CD1c-positive myeloid dendritic cell (primary cell): Measurements from ENCODE around the gene TRIM73.
"Not testable (repeated sequence)": the region's sequence is repeated elsewhere in the genome, so short reads cannot be mapped to it uniquely, and the experiment has no call there.

Source experiments
- DNase-seq: peaks from one replicate; pipeline ENCODE4 v3.0.0-alpha.2; 2016; ENCODE audit errors: extremely low spot score

TRIM73 gene

DNA sequence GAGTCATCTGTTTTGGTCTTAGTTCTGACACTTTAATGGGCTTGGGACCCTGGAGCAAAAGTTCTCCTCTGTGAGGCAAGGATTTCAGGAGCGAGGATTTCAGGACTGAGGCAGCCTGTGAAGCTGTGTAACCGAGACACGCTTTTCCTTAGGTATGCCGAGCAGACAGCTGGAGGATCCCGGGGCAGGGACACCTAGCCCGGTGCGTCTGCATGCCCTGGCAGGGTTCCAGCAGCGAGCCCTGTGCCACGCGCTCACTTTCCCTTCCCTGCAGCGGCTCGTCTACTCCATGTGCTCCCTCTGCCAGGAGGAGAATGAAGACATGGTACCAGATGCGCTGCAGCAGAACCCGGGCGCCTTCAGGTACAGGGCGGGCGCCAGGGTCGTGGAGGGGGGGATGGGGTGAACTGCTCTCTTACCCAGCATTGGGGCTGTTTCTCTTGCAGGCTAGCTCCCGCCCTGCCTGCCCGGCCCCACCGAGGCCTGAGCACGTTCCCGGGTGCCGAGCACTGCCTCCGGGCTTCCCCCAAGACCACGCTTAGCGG, 20.5 kb downstream of the TRIM73 start:
- DNase-seq, result not testable (repeated sequence)

DNA sequence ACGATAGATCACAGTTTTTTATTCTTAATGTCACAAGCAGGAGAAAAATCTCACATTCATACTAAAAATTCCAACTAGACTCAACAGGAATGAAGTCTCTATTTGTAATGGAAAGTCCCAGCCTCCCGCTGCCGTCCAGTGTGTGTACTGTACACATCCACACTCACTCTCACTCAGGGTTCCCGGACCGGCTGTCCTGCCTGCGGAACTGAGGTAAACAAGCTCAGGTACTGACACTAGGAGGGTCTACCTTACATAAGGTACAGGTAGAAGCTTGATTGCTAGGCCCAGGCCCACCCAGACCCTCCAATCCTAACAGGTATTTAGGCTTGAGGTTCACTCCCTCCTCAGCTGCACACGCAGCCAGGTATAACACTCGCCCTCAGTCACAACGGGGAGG, 21.4 kb downstream of the TRIM73 start:
- DNase-seq, result not testable (repeated sequence)

DNA sequence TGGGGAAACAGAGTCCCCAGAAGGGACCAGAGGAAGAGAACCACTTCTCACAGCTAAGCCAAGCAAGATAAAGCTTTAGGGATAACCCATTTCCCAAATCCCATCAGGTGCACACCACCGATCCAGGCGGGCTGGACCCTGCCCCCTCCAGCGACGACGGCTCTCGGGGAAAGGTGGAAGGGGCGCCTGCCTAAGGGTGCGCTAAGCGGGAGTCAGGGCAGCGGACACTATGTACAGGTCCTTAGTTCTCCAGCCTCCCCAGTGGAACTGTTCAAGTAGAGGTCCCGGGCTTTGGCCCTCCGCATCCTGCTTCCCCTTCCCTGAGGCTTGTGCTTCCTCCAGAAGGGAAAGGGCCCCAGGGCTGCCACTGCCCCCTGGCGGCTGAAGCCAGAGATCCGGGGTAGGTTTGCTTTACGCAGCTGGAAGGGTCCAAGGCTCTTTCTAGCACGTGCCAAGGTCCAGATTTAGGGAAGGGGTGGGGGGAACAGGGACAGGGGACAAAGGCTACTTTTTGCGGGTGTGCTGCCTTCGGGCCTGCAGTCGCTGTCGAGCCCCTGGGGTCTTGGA, 22.9 kb downstream of the TRIM73 start:
- not testable (repeated sequence) for DNase-seq

DNA sequence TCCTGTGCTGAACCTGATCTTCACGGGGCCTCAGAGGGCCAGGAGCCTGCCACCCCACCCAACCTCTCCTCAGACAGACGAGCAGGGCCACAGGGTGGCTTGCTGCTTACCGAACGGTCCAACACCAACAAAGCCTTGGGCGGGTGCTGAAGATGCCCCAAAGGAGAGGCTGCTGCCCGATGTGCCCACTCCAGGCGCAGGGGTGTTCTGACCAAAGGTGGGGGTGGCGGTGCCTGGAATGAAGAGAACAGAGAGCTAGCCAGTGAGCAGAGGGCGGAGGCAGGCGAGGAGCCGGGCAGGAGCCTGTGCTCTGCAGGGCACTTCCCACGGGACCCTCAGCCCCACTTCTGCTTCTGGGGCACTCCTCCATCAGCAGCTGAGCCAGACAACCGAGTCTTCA, 23.8 kb downstream of the TRIM73 start:
- DNase-seq, result not testable (repeated sequence)

DNA sequence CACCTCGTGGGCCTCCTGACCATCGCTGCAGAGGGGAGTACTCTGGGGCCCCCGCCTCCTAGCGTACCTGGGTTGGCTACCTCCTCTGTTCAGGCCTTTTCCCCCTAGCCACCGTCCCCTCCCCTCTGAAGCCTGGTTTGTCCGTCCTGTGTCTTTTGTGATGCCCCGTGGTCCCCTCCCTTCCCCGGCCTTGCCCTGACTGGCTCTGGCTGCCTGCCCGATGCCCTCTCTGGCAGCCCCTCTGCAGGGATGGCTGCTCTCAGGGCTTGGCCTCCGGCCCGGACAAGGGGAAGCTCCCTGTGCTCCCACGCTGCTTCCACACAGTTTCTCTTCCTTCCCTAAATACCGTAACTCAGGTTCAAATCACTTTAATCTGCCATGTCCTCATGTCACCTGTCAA, 24.3 kb downstream of the TRIM73 start:
- not testable (repeated sequence) for DNase-seq

DNA sequence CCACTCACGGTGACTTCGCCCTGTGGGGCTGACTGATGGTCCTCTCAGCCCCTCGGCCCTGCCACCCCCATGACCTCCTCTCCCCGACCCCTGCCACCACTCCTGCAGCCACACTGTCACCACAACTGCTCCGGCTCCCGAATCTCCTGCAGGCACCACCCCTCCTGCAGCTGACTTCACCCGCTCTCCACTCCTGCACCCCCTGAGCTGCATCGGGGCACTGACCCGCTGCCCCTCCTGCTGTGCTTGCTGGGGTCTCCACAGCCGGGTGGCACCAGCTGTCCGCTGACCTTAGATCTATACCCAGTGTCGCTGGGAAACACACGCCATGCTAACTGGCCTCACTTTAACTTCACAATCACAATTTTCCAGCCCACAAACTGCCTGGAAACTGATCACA, 24.7 kb downstream of the TRIM73 start:
- not testable (repeated sequence) for DNase-seq

DNA sequence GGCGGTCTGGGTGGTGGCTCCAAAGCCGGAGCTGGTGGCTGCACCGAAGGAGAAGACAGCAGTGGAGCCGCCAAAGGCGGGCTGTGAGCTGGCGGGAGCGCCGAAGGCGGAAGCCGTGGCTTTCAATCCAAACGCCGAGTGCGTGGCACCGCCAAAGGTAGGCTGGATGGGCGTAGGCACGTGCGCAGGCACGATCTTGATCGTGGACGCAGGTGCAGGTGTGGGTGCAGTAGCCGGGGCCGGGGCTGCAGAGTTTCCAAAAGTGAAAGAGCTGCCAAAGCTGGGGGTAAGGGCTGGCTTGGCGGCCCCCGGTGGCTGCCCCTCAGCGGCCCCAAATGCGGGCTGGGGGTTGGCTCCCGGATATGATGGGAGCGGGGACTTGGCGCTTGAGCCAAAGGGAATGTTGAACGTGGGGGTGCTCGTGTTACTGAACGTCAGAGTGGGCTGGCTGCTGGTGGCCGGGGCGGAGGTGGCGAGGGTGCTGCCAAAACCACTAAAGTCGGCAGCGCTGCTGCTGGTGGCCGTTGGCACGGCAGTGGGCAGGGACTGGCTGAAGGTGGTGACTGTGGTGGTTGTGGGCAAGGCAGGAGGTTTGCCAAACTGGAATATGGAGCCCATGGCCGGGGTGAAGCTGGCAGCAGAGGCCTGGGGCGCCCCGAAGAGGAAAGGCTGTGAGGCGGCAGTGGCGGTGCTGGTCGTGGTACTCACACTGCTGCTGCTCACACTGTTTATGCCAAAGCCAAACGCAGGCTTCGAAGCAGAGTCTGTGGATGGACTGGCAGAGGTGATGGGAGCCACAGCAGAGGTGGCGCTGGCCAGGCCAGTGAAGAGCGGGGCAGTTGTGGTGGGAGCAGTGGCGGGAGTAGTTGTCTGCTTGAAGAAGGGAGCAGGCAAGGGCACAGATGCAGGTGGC, 26.6 kb downstream of the TRIM73 start:
- DNase-seq, result not testable (repeated sequence)

DNA sequence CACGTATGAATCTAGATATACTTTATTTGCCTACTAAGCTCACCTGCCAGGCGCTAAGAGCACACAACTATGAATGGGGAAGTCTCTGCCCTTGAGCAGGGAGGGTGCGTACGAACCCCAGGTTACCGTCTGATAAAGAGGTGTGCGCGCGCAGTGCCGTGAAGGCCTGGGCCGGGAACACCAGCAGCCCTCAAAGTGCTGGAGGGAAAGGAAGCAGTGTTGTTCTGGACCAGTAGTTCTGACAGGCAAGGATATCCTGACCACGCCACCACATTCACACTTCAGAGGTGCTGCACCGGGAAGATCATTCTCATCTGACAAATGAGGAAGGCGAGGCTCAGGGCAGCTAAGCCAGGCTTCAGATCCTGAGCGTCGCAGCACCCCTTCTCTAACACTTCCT, 28.1 kb downstream of the TRIM73 start:
- not testable (repeated sequence) for DNase-seq

DNA sequence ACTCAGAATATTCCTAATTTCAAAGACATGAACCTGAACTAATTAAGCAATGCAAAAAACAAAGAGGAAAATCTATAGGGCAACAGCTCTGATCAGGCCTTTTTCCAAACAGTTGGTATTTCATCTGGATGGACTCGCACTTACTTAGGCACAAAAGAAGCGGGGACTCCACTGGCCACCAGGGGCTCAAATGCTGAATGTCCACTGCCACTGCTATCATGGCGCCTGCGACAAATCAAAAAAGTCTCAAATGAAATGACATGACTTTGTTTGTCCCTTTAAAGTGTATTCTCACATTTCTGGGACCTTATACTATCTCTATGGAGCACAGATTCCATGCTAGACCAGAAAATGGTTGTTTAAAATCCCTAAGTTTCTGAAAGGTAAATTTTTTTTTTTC, 43.6 kb downstream of the TRIM73 start:
- not testable (repeated sequence) for DNase-seq

DNA sequence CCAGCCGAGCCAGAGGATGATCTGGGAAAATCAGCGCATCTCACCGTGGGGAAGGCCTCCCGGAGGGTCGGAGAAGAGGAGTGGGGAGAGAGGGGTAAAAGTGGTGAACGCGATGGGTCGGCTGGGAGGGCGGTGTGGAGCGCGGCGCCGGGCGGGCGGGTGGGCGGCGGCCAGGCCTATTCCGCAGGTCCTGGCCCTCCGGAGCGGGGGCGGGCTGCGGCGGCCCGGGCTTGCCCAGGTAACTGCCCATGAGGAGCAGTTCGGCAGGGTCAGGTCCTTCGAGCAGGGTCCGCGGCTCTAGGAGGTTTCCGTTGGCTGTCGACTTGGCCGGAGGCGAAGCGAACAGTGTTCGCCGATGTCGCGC, 46.7 kb downstream of the TRIM73 start:
- not testable (repeated sequence) for DNase-seq

DNA sequence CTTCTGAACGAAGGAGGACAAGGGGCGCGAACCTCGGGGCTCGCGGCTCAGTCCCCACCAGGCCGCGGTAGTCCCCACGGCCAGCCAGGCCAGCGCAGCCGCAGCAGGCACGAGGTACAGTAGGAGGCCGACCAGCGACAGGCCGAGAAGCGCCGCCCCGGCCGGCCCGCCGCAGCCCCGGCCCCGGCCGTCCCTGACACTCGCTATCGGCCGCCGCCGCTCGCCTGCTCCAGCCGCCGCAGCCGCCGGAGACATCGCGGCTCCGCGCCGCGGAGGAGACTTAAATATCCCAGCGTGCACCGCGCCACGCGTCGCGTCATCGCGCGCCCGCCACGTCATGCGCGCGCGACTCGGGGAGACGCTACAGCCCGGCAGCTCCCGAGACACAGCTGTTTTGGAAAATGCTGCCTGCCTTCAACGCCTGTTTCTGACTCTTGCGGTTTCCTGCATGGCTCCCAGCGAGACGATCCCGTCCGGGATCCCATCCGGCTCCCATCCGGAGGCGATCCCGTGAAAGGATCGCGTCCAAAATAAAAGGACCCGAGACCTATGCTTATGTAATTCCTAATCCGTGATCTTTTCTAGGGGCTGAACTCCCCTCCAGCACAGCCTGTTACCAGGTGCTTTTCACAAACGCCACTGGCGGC, 47.2 kb downstream of the TRIM73 start:
- not testable (repeated sequence) for DNase-seq

DNA sequence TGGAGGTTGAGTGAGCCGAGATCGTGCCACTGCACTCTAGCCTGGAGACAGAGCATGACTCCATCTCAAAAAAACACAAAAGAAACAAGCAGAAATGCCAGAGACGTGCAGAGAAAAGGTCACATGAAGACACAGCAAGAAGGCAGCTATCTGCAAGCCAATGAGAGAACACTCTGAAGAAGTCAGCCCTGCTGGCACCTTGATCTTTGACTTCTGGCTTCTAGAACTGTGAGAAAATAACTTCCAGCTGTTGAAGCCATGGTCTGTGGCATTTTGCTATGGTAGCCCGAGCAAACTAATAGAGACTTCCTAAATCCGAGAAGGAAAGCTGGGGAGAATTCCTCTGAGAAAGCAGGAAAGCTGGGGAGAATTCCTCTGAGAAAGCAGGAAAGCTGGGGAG, 54.5 kb downstream of the TRIM73 start:
- DNase-seq, result not testable (repeated sequence)

DNA sequence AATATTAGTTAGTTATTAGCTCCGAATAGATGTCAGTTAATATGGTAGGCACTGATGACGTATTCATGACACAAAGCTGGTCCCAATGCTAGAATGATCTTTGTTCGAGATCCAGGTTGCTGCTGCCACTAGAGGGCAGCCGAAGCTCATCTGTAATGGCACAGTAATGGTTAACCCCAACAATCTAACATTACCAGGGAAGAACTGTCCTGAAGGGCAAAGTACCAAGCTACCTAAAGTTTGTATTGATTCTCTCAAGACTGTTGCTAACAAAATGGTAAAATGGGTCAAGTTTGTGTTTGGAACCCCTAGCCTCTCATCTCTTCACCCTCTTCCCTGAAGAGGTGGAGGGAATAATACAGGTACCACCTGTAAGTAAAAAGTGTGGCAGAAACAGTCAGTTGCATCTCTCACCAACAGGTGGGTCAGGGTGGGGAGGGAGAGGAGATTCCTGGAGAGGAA, 57.1 kb downstream of the TRIM73 start:
- not testable (repeated sequence) for DNase-seq
